Transverse colon (tissue), 4 donors: ENCODE data around the gene ATP4B.

Experiments
- EP300 ChIP-seq: sonication (generic); formaldehyde crosslinking; IDR thresholded peaks from one replicate; pipeline ENCODE4 v1.6.1; 2017; ENCODE audit warnings: antibody characterized with exemption, low read depth
- POLR2A ChIP-seq: fragments of 450-650 bp; IDR thresholded peaks from one replicate; pipeline ENCODE4 v1.6.1; 2016; ENCODE audit warnings: antibody characterized with exemption, mild to moderate bottlenecking, moderate library complexity
- POLR2AphosphoS5 ChIP-seq, 3 donors: sonication (generic); formaldehyde crosslinking; IDR thresholded peaks; one replicate each; pipeline ENCODE4 v1.6.1; 2016; ENCODE audit warnings: antibody characterized with exemption in 3 of 3
- TF ChIP-seq, protein P1 (sequence below), 5 experiments: fragments of 200-600 bp in 3 of 5; fragments of 450-650 bp in 2 of 5; sonication (generic) in 3 of 5; IDR thresholded peaks; 1 replicate in 2 of 5; 2 replicates in 3 of 5; pipeline ENCODE4 v1.5.1; 2016 to 2017; ENCODE audit warnings: antibody characterized with exemption in 5 of 5, inconsistent platforms in 3 of 5, mild to moderate bottlenecking in 2 of 5, moderate library complexity in 1 of 5

DNA sequence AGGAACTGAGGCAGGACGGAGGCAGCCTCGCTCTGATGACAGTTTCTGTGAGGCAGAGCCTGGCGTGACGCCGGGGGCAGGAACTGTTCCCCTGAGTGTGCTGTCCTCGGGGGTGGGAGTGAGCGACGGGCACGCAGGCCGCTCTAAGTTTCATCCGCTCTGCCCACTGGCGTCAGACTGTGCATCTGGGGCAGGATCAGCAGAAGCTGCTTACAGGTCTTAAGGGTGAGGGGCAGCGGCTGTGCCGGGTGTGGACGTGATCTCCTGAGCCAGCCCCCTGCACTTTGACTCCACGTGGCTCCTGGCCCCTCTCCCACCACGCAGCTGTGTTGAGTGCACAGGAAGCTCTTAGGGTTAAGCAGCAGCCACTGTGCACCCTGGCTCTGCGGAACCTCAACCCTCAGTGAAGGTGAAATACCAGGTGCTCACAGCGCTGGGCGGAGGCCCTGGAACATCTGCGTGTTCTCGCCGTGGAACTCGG, 10.5 kb upstream of the ATP4B start:
- TF ChIP-seq EP300 (no peak), POLR2A (no peak), POLR2AphosphoS5 (IDR thresholded peaks at IDR 0.05) (no peak)
- TF ChIP-seq, protein P1, sequence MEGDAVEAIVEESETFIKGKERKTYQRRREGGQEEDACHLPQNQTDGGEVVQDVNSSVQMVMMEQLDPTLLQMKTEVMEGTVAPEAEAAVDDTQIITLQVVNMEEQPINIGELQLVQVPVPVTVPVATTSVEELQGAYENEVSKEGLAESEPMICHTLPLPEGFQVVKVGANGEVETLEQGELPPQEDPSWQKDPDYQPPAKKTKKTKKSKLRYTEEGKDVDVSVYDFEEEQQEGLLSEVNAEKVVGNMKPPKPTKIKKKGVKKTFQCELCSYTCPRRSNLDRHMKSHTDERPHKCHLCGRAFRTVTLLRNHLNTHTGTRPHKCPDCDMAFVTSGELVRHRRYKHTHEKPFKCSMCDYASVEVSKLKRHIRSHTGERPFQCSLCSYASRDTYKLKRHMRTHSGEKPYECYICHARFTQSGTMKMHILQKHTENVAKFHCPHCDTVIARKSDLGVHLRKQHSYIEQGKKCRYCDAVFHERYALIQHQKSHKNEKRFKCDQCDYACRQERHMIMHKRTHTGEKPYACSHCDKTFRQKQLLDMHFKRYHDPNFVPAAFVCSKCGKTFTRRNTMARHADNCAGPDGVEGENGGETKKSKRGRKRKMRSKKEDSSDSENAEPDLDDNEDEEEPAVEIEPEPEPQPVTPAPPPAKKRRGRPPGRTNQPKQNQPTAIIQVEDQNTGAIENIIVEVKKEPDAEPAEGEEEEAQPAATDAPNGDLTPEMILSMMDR (IDR thresholded peaks at IDR 0.05): no peak
